T-helper 1 cell (primary cell): ENCODE data around the gene VAV1.

ENCODE experiments used
- DNase-seq, 5 donors: peaks; one replicate each; pipeline ENCODE4 v3.0.0-alpha.2; 2012 to 2020

VAV1 gene

DNA sequence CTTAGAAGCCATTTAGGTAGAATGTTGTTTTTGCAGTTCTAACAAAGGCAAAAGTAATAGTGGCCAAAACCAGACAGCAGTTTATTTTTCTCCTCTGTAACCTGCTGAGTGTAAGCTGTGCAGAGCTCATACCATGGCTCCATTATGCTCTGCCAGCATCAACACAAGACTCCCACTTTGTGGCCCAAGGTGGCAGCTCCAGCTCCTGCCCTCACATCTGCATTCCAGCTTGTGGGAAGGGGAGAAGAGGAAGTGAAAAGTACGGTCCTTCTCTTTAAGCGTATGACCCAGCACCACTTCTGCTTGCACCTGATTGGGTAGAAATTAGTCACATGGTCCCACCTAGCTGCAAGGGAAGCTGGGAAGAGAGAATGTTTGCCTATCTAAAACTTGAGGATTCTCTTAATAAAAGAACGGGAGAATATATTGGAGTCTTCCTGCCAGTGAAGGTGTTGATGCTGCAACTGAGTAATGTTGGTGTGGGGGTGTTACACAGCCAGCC lies 134.1 kb downstream of the VAV1 start:
- DNase-seq, result no peak
